Heart left ventricle (tissue), 16 donors: ENCODE data around the gene RAB3C. TPM values are rescaled to one million over a fixed set of nuclear protein-coding genes. Genes with fewer than 3 reads are reported as not detected.

ENCODE experiments used
- ATAC-seq, 4 donors: fragments of 200-7000 bp; cut with Tn5 transposase; one replicate each; pipeline ENCODE4 v1.9.1; 2020 to 2022; ENCODE audit warnings: moderate library complexity in 4 of 4, mild to moderate bottlenecking in 3 of 4, moderate number of reproducible peaks in 1 of 4
- DNase-seq, 5 donors: peaks; one replicate each; pipeline ENCODE4 v3.0.0-alpha.2; 2020
- H3K27ac ChIP-seq, 12 donors: fragments of 200-600 bp; sonication (generic) in 4 of 12; one replicate each; pipeline versions ENCODE4 v1.5.0 to v1.8.0; 2016 to 2022; ENCODE audit warnings: mild to moderate bottlenecking in 2 of 12
- H3K27me3 ChIP-seq, 9 donors: fragments of 200-600 bp; sonication (generic) in 2 of 9; one replicate each; pipeline versions ENCODE4 v1.5.1 to v1.8.0; 2016 to 2022; ENCODE audit warnings: mild to moderate bottlenecking in 3 of 9
- H3K36me3 ChIP-seq, 9 donors: fragments of 200-600 bp; sonication (generic) in 2 of 9; one replicate each; pipeline versions ENCODE4 v1.5.0 to v1.8.0; 2018 to 2022; ENCODE audit warnings: mild to moderate bottlenecking in 2 of 9
- H3K4me1 ChIP-seq, 12 donors: fragments of 200-600 bp; sonication (generic) in 4 of 12; one replicate each; pipeline versions ENCODE4 v1.5.0 to v1.8.0; 2016 to 2022; ENCODE audit warnings: mild to moderate bottlenecking in 3 of 12
- H3K4me3 ChIP-seq, 12 donors: fragments of 200-600 bp; sonication (generic) in 4 of 12; one replicate each; pipeline versions ENCODE4 v1.5.0 to v1.8.0; 2017 to 2022; ENCODE audit warnings: mild to moderate bottlenecking in 9 of 12, moderate library complexity in 4 of 12
- H3K9me3 ChIP-seq, 12 donors: fragments of 200-600 bp; sonication (generic) in 4 of 12; one replicate each; pipeline versions ENCODE4 v1.5.0 to v1.8.0; 2016 to 2022; ENCODE audit warnings: mild to moderate bottlenecking in 1 of 12
- POLR2A ChIP-seq, 2 donors: fragments of 450-650 bp; IDR thresholded peaks; one replicate each; pipeline ENCODE4 v1.6.1; 2017; ENCODE audit warnings: antibody characterized with exemption in 2 of 2, mild to moderate bottlenecking in 2 of 2, moderate library complexity in 2 of 2
- WGBS, 4 donors: extraction: QIAGEN DNeasy Blood & Tissue Kit in 2 of 4; methylation state at CpG; one replicate each; pipeline versions ENCODE4 v1.1.5 to v1.1.7; 2013 to 2018; 5-methylcytosine and 5-hydroxymethylcytosine counted together
- intact Hi-C, 10 donors: fragments of 100-400 bp; cut with DNase I; formaldehyde crosslinking; loops; one replicate each; pipeline versions ENCODE4 v1.11.1 to v1.14.2; 2022
- polyA plus RNA-seq, 2 donors: library from polyadenylated mRNA; stranded (reverse); fragments of 200-250 nt; gene quantifications; one replicate each; pipeline ENCODE4 v1.2.3, GENCODE V29; 2013
- total RNA-seq, 9 donors: library from RNA; depleted of rRNA in 2 of 9; stranded (reverse); fragments of >200 nt in 2 of 9; fragmentation: NEBNext Ultra II Directional in 3 of 9; extraction: Animal tissue kit (Norgen Biotek cat#: 25700) in 3 of 9; gene quantifications; one replicate each; pipeline versions ENCODE4 v1.1.0 to v1.2.4, GENCODE V29; 2016 to 2023
- TF ChIP-seq, protein P1 (sequence below), 12 donors: fragments of 200-600 bp; sonication (generic) in 4 of 12; IDR thresholded peaks; one replicate each; pipeline versions ENCODE4 v1.5.0 to v1.8.0; 2018 to 2022; ENCODE audit warnings: antibody characterized with exemption in 12 of 12, mild to moderate bottlenecking in 5 of 12
- donor health status: ischemic (EF 13 %, LVEDD 7.1; RV severe dilation, severe dysfunction).
- donor health status: healthy with polysubstance abuse.
- donor health status: DM: no; HTN: yes; CAD: no.
- donor health status: DM: no; HTN: no; CAD: no.
- donor health status: ischemic (EF 25% LVEDD 6.9; RV normal size, moderate dysfunction).
- donor health status: ischemic (EF 25% LVEDD 5.7; RV mildly dilated, moderate dysfunction).
- donor health status: healthy.
- donor health status: DM: yes; HTN: yes; CAD: no.
- donor health status: ischemic (EF 35%, LVEDD 5.7; RV mildly dilated, moderate dysfunction).
- donor health status: nonischemic (EF 11% LVEDD 7.7; RV severe dilation, severe dysfunction).
- donor health status: DM: yes; HTN: yes; CAD: no.
- donor health status: PGD.
- donor health status: ischemic (EF 29% LVEDD 5.4; RV normal size, mild dysfunction).
- donor health status: nonischemic (EF 23%, LVEDD 6.1; RV moderate dilation, normal function).

The RAB3C gene
- total and polyA plus RNA-seq, 11 donors = 0.04 to 3.8 (median 0.57) TPM; not detected in 2

DNA sequence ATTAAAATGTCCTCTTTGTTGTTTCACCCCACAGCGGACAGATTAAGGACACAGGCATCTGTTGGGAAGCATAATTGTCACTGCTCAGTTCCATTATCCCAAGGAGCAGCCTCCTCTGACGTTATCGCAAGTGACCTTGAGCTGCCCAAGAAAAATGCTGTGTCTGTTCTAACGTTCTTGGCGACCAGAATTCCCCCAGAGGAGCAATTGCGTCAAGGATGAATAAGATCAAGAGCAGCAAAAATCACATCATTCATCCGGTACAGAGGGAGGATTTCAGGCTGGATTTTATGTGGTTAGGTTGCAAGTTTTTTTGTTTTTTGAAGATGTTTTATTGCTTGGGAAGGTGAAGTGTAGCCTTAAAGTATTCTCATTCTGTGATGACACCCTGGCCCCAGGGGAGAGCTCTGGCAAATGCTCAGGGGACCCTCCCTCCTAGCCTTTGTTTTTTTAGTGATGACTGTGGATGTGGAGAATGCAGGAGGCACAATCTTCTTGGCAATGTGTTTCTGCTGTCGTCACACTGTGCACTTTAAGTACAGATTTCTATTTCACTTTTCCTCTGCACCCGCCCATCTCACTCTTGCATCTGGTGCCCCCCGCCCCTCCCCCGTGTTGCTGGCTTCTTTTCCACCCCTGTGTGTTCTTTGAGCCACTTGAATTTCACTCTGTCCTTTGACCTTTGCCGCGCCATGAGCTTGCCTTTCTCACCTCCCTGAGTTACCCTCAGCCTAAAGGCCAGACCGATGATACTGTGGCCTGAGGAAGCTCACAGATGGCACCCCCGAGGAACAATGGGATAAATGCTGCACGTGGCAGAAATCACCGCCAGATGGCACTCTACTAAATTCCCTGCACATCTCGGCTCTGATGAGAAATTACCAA is 308.5 kb downstream of the RAB3C start:
- H3K36me3 ChIP-seq = no peaks in the 10 kb centered on the region
- H3K4me3 ChIP-seq = peak overlapping the region in 3 of 12 donors; percentile 6 to 28 (median 13)
- intact Hi-C loops = loop anchor here (1.0 to 10.0 kb wide), 9 partner anchors 111 to 483 kb away; no protein-coding TSS in a partner anchor

DNA sequence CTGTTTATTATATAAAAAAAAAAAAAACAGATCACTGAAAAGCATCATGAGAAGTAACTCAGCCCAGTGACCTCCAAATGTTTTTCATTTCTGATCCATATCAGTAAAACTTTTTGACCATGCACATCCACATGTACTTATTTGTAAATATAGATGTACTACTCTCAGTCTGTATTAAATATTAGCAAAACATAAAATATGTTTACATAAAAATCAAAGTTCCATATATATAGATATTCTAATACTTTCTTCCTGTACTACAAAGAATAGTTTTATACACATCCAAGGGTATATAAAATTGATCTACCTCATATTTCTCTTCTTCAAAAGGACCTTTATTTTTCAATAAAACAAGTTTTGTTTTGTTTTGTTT is 309.1 kb downstream of the RAB3C start:
- TF ChIP-seq, protein P1, sequence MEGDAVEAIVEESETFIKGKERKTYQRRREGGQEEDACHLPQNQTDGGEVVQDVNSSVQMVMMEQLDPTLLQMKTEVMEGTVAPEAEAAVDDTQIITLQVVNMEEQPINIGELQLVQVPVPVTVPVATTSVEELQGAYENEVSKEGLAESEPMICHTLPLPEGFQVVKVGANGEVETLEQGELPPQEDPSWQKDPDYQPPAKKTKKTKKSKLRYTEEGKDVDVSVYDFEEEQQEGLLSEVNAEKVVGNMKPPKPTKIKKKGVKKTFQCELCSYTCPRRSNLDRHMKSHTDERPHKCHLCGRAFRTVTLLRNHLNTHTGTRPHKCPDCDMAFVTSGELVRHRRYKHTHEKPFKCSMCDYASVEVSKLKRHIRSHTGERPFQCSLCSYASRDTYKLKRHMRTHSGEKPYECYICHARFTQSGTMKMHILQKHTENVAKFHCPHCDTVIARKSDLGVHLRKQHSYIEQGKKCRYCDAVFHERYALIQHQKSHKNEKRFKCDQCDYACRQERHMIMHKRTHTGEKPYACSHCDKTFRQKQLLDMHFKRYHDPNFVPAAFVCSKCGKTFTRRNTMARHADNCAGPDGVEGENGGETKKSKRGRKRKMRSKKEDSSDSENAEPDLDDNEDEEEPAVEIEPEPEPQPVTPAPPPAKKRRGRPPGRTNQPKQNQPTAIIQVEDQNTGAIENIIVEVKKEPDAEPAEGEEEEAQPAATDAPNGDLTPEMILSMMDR (IDR thresholded peaks at IDR 0.05) = peak in 1 of 12 donors; percentile 9
- no peak for TF ChIP-seq POLR2A (IDR thresholded peaks at IDR 0.05)
- no peaks in the 10 kb centered on the region for H3K36me3 ChIP-seq
- DNase-seq = no peak
- H3K4me3 ChIP-seq = no peak overlapping the region
- intact Hi-C loops = loop anchor here (1.0 to 10.0 kb wide), 10 partner anchors 110 to 483 kb away; no protein-coding TSS in a partner anchor
- no peaks in the 10 kb centered on the region for H3K27me3 ChIP-seq
- H3K4me1 ChIP-seq = peaks cover 0 to 34% (median 3%) of the 10 kb centered on the region in 12 donors
- no peak for ATAC-seq
- H3K9me3 ChIP-seq = no peaks in the 10 kb centered on the region
- H3K27ac ChIP-seq = peak overlapping the region in 5 of 12 donors; percentile 18 to 72 (median 63)

More for the DNA sequence above, 308.5 kb downstream of the RAB3C start:
- peak; percentile 51 to 76 (median 66) for DNase-seq
- Histone ChIP-seq H3K4me1 (peaks cover 0 to 34% (median 4%) of the 10 kb centered on the region in 12 donors), H3K27me3 (no peaks in the 10 kb centered on the region), H3K9me3 (no peaks in the 10 kb centered on the region), H3K27ac (peak overlapping the region in 10 of 12 donors; percentile 20 to 72 (median 60))
- TF ChIP-seq, protein P1 (IDR thresholded peaks at IDR 0.05) = peak; percentile 50 to 83 (median 74)
- TF ChIP-seq POLR2A (IDR thresholded peaks at IDR 0.05) = no peak
- ATAC-seq = peak; percentile 28 to 63 (median 58)
- 23 to 25% (median 24%) methylated on average over 18 of the region's 18 CpGs for WGBS, 4 donors

GRCh38 chr5:58893551-58893950 is 310.7 kb downstream of the RAB3C start:
- TF ChIP-seq POLR2A (IDR thresholded peaks at IDR 0.05) = no peak
- TF ChIP-seq, protein P1 (IDR thresholded peaks at IDR 0.05) = no peak
- Histone ChIP-seq H3K27ac (no peak overlapping the region), H3K36me3 (no peaks in the 10 kb centered on the region), H3K9me3 (no peaks in the 10 kb centered on the region), H3K4me1 (peaks cover 0 to 19% (median under 1%) of the 10 kb centered on the region in 12 donors), H3K27me3 (no peaks in the 10 kb centered on the region), H3K4me3 (no peak overlapping the region)
- ATAC-seq (no peak), DNase-seq (no peak)
- intact Hi-C loops = loop anchor here in 7 of 10 donors (2.0 to 10.0 kb wide), 6 partner anchors 109 to 481 kb away; no protein-coding TSS in a partner anchor
- WGBS, 4 donors = 79 to 100% (median 85%) methylated on average over 1 of the region's 1 CpG

DNA sequence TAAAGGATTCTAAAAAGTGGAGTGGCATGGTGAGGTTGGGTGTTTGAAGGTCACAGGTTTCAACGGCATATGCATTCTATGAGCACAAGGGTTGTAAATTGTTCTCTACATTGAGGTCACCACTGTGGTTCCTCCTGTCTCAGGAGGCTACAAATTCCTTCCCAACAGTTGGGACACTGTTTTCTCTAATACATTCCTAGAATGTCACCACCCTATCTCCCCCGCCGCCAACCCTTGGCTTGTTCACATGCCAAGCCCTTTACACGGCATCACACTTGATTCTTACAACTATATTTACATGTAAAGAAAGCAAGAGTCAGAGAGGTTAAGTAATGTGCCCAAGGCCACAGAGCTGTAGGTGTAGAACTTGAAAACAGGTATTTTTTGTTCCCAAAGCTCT is 315.1 kb downstream of the RAB3C start:
- Histone ChIP-seq H3K4me3 (no peak overlapping the region), H3K27me3 (no peaks in the 10 kb centered on the region), H3K9me3 (no peaks in the 10 kb centered on the region), H3K36me3 (no peaks in the 10 kb centered on the region), H3K4me1 (peaks cover 0 to 4% (median 0%) of the 10 kb centered on the region in 12 donors), H3K27ac (no peak overlapping the region)
- TF ChIP-seq, protein P1 (IDR thresholded peaks at IDR 0.05) = no peak
- no peak for TF ChIP-seq POLR2A (IDR thresholded peaks at IDR 0.05)
- intact Hi-C loops = loop anchor here in 1 of 10 donors (10.0 kb wide), 1 partner anchor 477 kb away; no protein-coding TSS in a partner anchor
- 58 to 67% (median 63%) methylated on average over 4 of the region's 4 CpGs for WGBS, 4 donors
- ATAC-seq (peak in 1 of 4 donors; percentile 9), DNase-seq (no peak)
